Measurements from ENCODE around the gene LONP2.

DNA sequence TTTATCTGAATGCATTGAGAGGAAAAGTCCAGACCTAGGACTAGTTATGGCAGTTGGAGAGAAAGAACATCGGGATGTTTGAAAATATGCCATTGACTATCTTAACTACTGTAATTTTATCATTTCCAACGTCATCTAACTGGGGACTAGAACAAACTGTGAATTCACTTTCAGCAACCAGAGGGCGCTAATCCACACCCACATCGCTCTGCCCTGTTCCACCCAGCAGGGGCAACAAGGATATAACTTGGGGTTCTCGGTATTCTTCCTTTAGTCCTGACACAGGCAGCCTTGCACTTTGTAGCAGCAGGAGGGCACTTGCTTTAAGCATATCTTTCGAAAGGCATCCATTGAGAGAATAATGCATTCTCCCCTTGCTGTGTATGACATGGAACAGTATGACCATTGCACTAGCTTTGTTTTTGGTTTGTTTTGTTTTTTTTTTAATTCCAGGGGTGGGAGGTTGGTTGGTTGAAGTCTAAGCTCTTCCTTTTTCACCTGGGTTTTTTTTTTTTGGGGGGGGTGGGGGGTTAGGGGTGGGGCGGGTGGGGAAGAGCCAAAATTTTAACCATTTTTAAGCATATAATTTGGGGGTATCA lies 109.6 kb downstream of the LONP2 start:
- no peak for TF ChIP-seq EZH2 (IDR thresholded peaks at IDR 0.05; ENCODE audit: borderline replicate concordance, low read length)
- peak; percentile 97 for TF ChIP-seq CTCF (IDR thresholded peaks at IDR 0.05; ENCODE audit: low read length)
